ENCODE measurements around the gene GNAI3.

GNAI3 gene

GRCh38 chr1:109548321-109549267 is at the start of gene GNAI3:
GNAI3 (plus strand) TSS chr1:109548615; CDS start chr1:109548721, 106 bp downstream.
- DNase-seq (ENCODE audit: low read depth) = peak; percentile 92

- no peak for DNase-seq (ENCODE audit: low read depth)
Observed at GRCh38 chr1:109499081-109499480, 49.3 kb upstream of the GNAI3 start.

- DNase-seq (ENCODE audit: low read depth) = no peak
Observed at GRCh38 chr1:109499661-109500536, 48.5 kb upstream of the GNAI3 start.

GRCh38 chr1:109500941-109501381 is 47.5 kb upstream of the GNAI3 start:
- DNase-seq (ENCODE audit: low read depth) = no peak

- DNase-seq (ENCODE audit: low read depth) = no peak
Observed at GRCh38 chr1:109501644-109502363, 46.6 kb upstream of the GNAI3 start.

- DNase-seq (ENCODE audit: low read depth) = no peak
Observed at GRCh38 chr1:109502364-109502851, 46.0 kb upstream of the GNAI3 start.

GRCh38 chr1:109503935-109504334 is 44.5 kb upstream of the GNAI3 start:
- no peak for DNase-seq (ENCODE audit: low read depth)

GRCh38 chr1:109504974-109505373 is 43.4 kb upstream of the GNAI3 start:
- DNase-seq (ENCODE audit: low read depth) = no peak

GRCh38 chr1:109508001-109508872 is 40.2 kb upstream of the GNAI3 start:
- no peak for DNase-seq (ENCODE audit: low read depth)

GRCh38 chr1:109508873-109509175 is 39.6 kb upstream of the GNAI3 start:
- DNase-seq (ENCODE audit: low read depth) = no peak

- peak; percentile 50 for DNase-seq (ENCODE audit: low read depth)
Observed at GRCh38 chr1:109509176-109510134, 39.0 kb upstream of the GNAI3 start, which contains the start of gene AMIGO1. AMIGO1 (minus strand) TSS chr1:109509727; CDS start chr1:109508912, 815 bp downstream.

GRCh38 chr1:109513110-109513710 is 35.2 kb upstream of the GNAI3 start:
- no peak for DNase-seq (ENCODE audit: low read depth)

- no peak for DNase-seq (ENCODE audit: low read depth)
Observed at GRCh38 chr1:109514846-109515245, 33.6 kb upstream of the GNAI3 start.

GRCh38 chr1:109516872-109517271 is 31.5 kb upstream of the GNAI3 start:
- DNase-seq (ENCODE audit: low read depth) = no peak

GRCh38 chr1:109517337-109517736 is 31.1 kb upstream of the GNAI3 start:
- DNase-seq (ENCODE audit: low read depth) = no peak

GRCh38 chr1:109521002-109521951 is 27.1 kb upstream of the GNAI3 start:
- no peak for DNase-seq (ENCODE audit: low read depth)

- DNase-seq (ENCODE audit: low read depth) = no peak
Observed at GRCh38 chr1:109522026-109522425, 26.4 kb upstream of the GNAI3 start.

GRCh38 chr1:109523706-109524105 is 24.7 kb upstream of the GNAI3 start:
- no peak for DNase-seq (ENCODE audit: low read depth)
